GM11168 (cell line): ENCODE data around the gene DHPS.
"Not testable (repeated sequence)": the region's sequence is repeated elsewhere in the genome, so short reads cannot be mapped to it uniquely, and the experiment has no call there.

ENCODE experiments used
- in situ Hi-C: fragments of 300-500 bp; cut with MboI; formaldehyde crosslinking; loops from one replicate; pipeline ENCODE4 v1.12.0; 2022; ENCODE audit warnings: low sequenced_read_pairs; ENCODE audit not compliant: unreplicated experiment

DHPS gene

DNA sequence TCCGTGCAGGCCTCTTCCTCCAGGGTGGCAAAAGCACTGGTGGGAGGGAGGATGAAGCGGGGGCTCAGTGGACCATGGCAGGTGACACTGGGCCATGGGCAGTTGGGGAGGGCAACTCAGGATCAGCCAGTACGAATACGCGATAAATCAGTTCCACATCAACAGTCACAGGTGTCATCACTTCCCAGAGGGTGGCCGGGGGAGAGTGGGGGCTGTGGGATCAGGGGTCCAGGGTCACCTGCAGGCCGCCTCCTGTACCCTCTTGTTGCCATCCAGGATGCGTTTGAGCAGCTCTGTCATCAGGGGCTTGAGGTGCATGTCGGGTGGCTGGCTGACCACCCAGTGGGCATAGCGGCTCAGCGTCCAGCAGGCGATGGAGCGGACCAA is 24.6 kb upstream of the DHPS start:
- in situ Hi-C loops = no loop called here

DNA sequence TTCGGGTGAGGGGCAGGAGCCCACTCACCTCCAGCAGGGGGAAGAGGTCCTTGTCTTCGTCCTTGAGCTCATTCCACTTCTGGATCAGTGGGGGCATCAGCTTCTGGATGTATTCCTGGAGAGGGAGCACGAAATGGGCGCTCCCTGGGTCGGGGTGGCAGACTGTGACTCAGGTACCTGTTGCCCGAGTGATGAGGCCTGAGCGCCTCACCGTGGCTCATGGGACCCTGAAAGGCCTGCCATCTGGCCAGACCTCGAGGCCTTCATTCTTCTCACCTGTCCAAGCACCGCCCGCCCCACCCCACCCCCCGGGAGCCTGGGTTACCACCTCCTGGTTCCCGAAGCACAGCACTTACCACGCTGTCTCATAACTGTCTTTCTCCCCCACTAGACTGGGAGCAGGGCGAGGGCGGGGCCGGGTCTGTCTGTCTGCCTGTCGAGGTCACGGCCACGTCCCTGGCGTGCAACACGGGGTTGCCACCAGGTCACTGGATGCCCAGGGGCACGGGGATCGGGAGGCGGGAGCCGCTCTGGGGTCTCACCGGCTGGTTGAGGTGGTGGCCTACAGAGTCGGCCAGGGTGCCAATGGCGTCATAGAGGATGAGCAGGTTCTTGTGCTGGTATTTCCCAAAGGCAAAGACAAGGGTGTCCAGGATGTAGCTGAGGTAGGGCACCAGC is 24.1 kb upstream of the DHPS start:
- in situ Hi-C loops = no loop called here

DNA sequence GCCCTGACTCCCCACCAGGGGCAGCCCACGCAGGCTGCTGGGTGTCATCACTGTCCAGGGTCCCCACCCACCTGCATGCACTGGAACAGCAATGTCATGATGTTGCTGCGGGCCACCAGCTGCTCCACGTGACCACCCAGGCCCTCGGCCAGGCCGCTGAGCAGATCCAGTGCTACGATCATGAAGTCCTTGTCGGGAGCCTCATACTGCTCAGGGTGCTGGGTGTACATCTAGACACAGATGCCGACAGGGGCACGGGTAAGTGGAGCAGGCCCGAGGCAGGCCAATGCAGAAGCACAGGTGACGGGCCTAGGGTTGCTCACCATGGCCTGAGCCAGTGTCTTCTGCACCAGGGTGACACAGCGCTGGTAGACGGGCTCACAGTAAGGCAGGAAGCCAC is 23.5 kb upstream of the DHPS start:
- in situ Hi-C loops = no loop called here

DNA sequence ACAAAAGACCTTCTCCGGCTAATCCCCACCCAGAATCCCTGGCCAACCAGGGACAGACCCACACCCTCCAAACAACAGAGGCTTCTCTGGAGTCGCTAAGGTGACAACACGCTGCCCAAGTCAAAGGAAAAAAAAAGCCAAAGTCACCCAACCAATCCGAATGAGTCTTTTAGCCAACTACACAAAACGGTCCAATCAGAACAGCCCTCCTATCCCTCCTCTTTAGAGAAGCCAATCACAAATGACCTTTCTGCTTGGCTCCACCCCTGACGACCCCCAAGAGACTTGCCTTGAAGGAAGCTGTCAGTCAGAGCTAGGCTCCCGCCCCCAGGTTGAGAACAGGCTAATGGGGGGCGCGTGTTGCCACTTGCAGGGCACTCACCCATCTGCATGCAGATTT is 21.4 kb upstream of the DHPS start:
- in situ Hi-C loops = no loop called here

DNA sequence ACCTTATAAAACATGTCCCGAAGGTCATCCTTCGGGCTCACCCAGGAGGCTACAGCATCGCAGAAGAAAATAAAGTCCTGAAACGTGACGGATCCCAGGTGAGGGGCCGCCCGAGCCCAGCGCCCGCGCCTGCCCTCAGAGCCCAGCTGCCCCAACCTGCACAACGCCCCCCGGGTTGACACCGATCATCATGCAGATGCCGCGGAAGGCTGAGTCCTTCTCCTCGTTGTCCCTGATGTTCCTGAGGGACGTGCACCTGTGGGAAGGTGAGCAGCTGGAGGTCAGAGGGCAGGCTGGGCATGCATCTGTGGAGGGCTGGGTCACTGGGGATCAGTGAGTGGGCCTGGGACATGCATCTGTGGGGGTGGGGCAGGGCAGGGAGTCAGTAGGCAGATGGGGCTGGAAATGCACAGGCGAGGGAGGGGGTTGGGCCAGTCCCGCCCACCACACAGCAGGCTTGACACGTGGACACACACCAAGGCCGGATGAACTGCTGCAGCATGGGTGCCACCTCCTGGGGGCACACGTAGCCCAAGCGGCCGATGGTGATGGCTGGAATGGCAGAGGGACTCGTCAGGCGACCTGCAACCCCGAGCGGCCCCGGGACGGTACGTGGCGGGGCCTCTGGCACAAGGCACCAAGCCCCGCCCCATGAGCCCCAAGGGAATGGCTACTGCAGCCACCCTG is 20.1 kb upstream of the DHPS start:
- in situ Hi-C loops = no loop called here

DNA sequence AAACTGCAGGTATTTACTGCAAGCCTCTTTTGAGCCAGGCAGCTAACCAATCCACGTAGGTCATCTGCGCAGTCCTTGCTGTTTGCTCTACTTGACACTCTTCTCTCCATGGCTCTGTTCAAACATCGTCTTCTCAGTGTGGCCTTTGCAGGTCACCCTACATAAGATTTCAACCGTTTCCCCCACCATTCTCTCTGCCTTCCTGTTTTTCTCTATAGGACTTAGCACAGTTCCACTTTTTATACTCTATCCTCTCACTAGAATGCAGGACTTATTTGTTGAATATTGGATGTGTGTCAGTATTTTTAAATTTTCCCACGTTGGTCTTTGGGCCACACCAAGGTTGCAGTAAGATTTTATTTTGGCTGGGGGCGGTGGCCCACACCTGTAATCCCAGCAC is 16.5 kb upstream of the DHPS start:
- in situ Hi-C loops = no loop called here

DNA sequence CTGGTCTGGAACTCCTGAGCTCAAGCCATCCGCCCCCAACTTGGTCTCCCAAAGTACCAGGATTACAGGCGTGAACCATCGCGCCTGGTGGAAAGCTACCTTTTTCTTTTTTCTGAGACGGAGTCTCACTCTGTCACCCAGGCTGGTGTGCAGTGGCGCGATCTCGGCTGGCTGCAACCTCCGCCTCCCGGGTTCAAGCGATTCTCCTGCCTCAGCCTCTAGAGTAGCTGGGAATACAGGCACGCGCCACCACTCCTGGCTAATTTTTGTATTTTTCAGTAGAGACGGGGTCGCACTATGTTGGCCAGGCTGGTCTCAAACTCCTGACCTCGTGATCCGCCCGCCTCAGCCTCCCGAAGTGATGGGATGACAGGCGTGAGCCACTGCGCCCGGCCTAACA is 15.7 kb upstream of the DHPS start:
- in situ Hi-C loops = not testable (repeated sequence)

DNA sequence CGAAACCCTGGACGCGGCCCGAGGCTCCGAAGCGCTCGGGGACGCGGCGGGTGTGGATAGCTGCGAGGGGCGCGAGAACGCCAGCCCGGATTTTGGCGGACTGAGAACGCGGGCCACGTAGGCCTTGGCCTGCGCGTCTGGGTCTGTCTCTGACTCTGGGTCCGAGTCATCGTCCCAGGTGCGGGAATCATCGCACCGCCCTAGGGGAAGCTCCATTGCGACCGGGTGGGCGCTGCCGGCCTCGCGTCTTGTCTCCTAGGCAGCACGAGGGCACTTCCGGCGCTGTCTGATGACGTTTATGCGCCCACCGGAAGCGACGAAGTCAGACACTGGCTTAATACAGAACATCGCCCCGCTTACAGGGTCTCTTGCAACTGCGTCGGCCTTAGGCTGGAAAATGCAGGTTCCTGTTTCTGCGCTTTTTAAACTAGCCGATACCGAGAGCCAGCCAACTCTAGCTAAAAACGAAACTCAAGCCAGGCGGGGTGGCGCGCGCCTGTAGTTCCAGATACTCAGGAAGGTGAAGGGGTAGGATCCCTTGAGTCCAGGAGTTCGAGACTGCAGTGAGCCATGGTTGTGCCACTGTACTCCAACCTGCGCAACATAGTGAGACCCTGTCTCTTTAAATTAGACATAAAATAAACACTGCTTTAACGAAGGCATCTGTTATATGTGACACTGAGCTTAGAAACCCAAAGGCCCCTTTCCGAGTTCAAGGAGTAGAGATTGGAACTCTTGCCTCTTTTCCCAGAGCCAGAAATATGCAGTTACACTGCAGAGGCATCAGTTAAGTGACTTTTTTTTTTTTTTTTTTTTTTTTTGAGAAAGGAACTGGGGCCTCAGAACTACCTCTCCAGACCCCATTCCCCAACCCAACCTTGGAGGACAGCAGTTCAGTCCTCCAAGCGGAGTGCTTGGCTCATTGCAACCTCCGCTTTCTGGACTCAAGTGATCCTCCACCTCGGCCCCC is 15.0 kb upstream of the DHPS start, which contains the start of gene FBXW9:
FBXW9 (minus strand) TSS at position 266 of the 970 bp plus-strand sequence; CDS start at position 216, 50 bp downstream.
- in situ Hi-C loops = no loop called here

DNA sequence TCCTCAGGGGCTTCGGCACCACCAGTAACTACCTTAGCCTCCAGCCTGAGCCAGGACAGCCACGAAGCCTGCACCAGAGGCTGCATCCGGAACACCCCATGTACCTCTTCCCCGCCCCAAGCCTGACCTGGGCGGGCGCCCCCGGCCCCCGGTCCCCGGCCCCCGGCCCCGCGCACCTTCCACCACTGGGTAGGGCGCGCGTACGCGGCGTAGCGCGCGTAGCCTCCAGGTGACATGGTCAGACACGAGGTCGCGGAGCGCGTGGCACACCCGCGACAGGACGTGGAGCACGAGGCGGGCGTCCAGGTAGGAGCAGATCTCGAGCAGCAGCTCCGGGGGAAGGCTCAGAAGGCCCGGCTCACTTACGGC is 14.3 kb upstream of the DHPS start:
- in situ Hi-C loops = no loop called here

DNA sequence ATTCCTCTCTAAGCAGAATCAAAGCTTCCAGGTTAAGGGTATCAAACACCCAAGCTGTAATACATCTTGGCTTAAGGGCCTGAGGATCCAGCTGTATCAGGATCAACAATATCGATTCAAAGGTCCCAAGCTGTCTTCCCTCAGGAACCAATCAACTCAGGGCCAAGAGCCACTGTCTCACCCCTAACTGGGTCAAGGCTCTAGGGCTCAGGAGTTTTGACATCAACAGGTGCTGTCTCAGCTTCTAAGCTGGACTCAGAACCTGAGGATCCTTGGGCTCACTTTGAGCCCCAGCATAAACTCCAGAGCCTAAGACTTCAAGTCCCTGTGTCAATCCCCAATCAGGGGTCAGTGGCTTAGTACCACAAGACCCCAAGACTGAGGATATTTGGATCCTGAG is 13.8 kb upstream of the DHPS start:
- in situ Hi-C loops = no loop called here

DNA sequence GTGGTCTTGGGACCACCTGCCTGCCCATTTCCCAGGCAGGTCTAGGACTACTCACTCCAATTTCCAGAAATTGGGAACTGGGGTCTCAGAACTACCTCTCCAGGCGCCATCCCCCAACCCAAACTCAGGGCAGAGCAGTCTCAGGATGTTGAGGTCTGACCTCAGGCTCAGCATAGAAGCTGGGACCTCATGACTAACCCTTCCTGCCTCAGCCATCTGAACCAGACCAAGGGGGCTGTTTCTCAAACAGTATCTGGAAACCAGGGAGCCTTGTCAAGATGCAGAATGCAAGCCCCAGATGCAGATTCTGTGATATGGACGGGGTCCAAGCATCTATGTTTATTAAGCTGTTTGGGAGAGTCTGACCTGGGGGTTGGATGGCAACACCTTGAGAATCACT is 13.4 kb upstream of the DHPS start:
- in situ Hi-C loops = no loop called here

DNA sequence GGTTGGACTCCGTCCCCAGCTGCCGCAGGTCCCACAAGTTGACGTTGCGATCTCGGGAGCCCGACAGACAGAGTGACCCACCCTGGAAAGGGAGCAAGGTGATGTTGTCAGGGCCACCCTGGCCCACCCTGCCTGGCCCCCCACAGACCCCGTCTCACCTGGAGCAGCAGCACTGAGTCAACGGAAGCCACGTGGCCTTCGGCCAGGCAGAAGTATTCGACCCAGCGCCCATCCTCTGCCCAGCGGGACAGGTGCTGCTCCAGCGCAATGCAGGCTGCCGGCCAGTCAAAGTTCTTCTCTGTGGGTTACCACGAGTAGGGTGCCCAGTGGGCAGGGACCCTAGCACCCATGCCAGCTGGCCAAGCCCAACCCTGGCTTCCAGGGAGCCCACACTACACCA is 13.0 kb upstream of the DHPS start:
- in situ Hi-C loops = no loop called here

DNA sequence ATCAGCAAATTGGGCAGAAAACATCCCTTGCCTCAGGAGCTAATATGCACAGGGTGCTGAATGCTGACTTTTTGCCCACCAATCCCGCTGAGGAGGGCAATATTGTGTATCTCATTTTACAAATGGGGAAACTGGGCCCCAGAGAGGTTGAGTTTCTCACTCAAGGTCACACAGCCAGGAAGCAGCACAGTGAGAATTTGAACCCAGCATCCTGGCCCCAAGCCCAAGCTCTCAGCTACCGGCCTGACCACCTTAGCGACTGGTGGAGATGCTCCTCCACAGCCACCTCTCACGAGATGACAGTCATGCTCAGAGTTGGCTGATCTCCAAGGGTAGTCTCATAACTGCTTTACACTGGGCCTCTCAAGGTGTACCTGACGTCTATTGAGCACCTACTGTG is 11.3 kb upstream of the DHPS start:
- in situ Hi-C loops = no loop called here

DNA sequence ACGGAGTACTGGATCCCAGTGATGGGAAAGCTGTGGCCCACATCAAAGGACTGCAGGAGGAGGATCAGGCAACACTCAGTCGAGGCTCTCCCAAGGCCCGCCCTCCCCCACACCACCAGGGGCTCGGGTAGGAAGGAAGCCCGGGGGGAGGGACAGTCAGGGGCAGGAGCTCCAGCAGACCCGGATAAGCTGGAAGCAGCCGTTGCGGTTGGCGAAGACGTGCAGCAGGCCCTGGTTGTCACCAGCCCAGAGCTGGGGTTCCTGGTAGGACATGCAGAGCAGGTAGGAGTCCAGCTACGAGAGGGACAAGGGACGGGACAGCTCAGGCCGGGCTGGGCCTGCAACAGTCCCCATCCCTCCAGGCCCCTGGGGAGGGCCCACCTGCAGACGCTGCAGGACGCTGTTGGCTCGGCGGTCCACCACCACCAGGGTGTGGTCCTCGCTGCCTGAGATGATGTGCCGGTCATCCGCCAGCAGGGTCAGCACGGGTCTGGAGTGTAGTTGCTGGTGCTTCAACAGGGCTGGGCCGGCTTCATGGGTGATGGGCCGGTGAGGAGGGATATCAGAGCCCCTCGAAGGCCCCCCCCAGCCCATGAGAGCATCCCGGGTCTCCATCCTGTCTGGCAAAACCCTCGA is 8.0 kb upstream of the DHPS start:
- in situ Hi-C loops = no loop called here

DNA sequence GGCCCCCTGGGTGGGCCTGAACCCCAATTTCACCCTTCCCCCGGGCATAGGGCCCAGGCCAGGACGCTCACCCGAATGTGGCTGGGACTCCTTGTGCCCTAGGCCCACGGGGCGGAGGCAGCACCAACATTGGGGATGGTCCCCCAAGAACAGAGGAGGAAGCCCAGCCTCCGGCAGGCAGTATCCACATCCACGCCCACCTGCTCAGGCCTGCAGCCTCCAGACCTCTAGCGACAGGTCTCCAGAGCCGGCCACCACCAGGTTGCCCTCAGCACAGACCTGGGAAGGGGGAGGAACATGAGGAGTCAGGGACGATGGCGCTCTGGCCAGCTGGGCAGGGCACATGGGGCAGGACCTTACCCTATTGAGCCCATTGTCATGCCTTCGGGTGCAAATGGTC is 7.3 kb upstream of the DHPS start:
- in situ Hi-C loops = no loop called here

DNA sequence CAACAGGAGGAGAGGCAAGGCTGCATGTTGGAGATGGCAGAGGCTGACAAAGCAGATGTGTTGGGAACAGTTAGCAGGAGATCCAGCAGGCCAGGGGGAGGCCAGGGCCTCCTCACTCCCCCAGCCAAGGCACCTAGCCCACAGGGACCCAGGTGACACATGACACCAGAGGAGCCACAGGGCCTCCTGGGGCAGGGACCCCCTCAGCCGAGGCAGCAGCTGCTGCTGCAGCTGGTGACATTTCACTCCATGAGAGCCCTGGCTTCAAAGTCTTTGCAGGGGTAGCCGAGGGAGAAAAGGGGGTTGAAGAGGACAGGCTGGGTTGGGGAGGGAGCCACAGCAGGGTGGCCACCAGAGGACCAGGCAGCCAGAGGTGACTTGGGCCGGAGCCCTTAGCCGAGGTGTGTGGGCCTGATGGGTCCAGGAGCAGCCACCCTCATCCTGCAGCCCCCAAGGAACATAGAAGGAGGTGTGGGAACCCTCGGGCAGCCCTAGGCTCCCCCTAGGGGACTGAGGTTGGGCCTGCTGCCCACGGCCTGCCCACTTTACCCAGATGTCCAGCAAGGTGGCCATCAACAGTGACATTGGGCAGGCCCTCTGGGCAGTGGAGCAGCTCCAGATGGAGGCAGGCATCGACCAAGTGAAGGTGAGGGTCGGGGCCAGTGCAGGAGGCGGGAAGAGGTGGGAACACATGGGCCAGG is 6.0 kb upstream of the DHPS start, which contains the start of gene GNG14:
GNG14 (plus strand) TSS at position 503 of the 701 bp plus-strand sequence; CDS start at position 554, 51 bp downstream.
- in situ Hi-C loops = no loop called here

DNA sequence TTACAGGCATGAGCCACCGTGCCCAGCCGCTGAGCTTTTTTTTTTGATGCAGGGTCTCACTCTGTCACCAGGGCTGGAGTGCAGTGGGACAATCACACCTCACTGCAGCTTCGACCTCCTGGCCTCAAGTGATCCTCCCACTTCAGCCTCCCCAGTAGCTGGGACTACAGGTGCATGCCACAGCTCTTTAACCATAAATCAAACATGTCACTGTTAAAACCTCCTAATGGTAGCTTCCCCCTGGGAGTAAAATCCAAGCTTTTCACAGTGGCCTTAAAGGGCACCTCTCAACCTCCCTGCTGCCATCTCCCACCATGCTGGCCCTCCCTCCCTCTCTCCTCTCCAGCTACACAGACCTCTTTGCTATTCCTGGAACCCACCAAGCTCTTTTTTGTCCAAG is 4.2 kb upstream of the DHPS start:
- in situ Hi-C loops = no loop called here

DNA sequence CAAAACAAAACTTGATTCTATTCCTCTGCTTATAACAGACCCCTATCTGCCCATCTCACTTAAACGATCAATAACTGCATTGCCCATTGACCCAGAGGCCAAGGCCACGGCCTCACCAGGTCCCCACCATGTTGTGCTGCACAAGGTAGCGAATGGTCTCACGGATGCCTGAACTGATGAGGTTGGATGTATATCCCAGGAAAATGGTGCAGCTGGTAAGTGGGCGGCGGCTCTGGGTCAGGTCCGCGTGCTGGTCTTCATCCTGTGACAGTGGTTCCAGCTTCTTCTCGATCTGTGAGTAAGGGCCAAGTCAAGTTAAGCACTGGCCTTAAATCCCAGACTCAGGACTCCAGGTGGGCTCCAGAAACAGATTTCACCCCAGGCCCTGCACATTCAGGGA is 1.6 kb downstream of the DHPS start:
- in situ Hi-C loops = no loop called here

DNA sequence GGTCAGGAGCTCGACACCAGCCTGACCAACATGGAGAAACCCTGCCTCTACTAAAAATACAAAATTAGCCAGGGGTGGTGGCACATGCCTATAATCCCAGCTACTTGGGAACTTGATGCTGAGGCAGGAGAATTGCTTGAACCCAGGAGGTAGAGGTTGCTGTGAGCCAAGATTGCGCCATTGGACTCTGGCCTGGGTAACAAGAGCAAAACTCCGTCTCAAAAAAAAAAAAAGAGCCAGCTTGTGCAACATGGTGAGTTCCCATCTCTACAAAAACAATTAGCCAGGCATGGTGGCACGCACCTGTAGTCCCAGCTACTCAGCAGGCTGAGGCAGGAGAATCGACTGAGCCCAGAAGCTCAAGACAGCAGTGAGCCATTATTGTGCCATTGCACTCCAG is 3.6 kb downstream of the DHPS start:
- in situ Hi-C loops = not testable (repeated sequence)

DNA sequence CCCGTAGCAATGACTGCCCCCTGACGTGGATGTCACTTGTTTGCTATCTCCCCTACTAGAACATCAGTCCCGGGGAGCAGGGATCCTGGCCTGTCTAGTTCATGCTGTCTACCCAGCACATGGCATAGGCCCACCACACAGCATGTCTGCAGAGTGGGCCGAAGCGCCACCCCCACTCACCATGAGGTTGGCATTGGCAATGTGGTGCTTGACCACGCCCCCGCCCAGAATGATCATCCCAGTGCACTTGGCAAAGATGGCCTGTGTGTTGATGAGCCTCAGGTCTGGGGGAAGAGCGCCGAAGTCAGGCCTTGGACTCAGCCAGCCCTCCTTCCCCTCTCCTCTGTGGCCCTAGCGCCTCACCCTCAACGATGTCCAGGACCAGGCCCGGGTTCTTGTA is 4.8 kb downstream of the DHPS start:
- in situ Hi-C loops = no loop called here
